HG02970 (cell line): ENCODE data around the gene ZNF488.

ENCODE experiments used
- ATAC-seq: cut with Tn5 transposase; IDR thresholded peaks from one replicate; pipeline ENCODE4 v1.9.1; 2021; ENCODE audit warnings: mild to moderate bottlenecking, moderate library complexity, moderate number of reproducible peaks; ENCODE audit not compliant: unreplicated experiment, low FRiP score

The ZNF488 gene

GRCh38 chr10:47410271-47410670 lies 26.2 kb upstream of the ZNF488 start:
- ATAC-seq = no peak

GRCh38 chr10:47409866-47410256 lies 25.8 kb upstream of the ZNF488 start:
- ATAC-seq = no peak

GRCh38 chr10:47409171-47409865 lies 25.2 kb upstream of the ZNF488 start:
- no peak for ATAC-seq

GRCh38 chr10:47408606-47409005 lies 24.5 kb upstream of the ZNF488 start:
- no peak for ATAC-seq

- ATAC-seq = no peak
Observed at GRCh38 chr10:47406870-47407691, 23.0 kb upstream of the ZNF488 start.

GRCh38 chr10:47406548-47406869 lies 22.4 kb upstream of the ZNF488 start:
- ATAC-seq = no peak

- no peak for ATAC-seq
Observed at GRCh38 chr10:47405857-47406547, 21.9 kb upstream of the ZNF488 start.

GRCh38 chr10:47404937-47405336 lies 20.8 kb upstream of the ZNF488 start:
- no peak for ATAC-seq

GRCh38 chr10:47404446-47404845 lies 20.4 kb upstream of the ZNF488 start:
- no peak for ATAC-seq

GRCh38 chr10:47403446-47404318 lies 19.6 kb upstream of the ZNF488 start:
- no peak for ATAC-seq

GRCh38 chr10:47402641-47403301 lies 18.7 kb upstream of the ZNF488 start:
- ATAC-seq = no peak

GRCh38 chr10:47401874-47402640 lies 18.0 kb upstream of the ZNF488 start:
- no peak for ATAC-seq

GRCh38 chr10:47401210-47401609 lies 17.1 kb upstream of the ZNF488 start:
- ATAC-seq = no peak

- no peak for ATAC-seq
Observed at GRCh38 chr10:47400786-47401185, 16.7 kb upstream of the ZNF488 start.

GRCh38 chr10:47400251-47400650 lies 16.2 kb upstream of the ZNF488 start:
- ATAC-seq = no peak

GRCh38 chr10:47397256-47397655 lies 13.2 kb upstream of the ZNF488 start:
- no peak for ATAC-seq

- no peak for ATAC-seq
Observed at GRCh38 chr10:47396311-47396717, 12.2 kb upstream of the ZNF488 start.

- ATAC-seq = no peak
Observed at GRCh38 chr10:47389619-47390018, 5.5 kb upstream of the ZNF488 start.

GRCh38 chr10:47388879-47389278 lies 4.8 kb upstream of the ZNF488 start:
- ATAC-seq = no peak
